ENCODE results near the gene CHPF.

The CHPF gene

DNA sequence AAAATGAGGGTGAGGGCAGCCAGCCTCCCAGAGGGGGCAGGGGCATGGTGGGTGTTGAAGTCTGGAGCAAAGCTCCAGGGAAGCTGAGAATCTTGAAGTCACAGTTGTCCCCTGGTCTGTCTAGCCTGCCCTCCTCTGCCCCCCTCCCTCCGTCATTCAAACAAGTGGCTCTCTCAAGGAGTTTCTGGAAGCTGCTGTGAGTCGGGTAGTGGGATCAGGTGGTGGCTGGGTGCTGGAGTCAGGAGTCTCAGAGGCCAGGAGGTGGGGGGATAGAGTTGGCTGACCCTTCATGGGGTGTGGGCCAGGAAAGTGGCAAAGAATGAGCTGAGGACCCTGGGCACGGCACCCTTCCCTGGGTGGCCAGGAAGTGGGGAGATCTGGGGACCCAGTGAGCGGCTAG is 29.8 kb downstream of the CHPF start:
- DNase-seq (ENCODE audit: low read depth) = no peak

DNA sequence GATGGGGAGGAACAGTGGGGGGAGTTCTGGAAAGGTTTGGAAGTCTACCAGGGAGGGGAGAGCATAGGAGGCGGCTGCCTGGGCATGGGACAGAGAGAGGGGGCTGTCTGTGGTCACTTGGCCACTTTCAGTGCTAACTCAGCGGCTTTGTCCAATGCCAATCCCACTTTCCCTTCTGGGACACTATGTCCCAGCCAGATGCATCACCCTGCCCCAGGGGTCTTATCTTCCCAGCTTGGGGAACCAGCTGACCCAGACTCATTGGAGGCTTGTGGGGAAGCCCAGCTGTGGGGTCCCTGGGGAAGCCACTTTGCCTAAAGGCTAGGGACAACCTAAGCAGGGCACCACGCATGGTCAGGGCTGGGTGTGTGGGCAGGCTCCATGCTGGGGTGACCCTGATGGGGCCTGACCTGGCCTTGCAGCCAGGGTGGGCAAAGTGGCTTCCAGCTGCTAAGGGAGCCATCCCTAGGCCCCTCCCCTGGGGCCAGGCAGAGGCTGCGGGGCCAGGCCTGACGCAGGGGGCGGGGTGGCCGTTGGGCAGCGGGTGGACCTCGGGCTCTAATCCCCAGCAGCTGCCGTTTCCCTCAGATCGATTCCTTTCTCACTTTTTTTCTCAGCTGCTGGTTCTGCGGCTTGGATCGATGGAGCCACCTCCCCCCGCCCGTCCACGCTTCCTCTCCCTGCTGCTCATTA is 30.9 kb downstream of the CHPF start:
- no peak for DNase-seq (ENCODE audit: low read depth)

DNA sequence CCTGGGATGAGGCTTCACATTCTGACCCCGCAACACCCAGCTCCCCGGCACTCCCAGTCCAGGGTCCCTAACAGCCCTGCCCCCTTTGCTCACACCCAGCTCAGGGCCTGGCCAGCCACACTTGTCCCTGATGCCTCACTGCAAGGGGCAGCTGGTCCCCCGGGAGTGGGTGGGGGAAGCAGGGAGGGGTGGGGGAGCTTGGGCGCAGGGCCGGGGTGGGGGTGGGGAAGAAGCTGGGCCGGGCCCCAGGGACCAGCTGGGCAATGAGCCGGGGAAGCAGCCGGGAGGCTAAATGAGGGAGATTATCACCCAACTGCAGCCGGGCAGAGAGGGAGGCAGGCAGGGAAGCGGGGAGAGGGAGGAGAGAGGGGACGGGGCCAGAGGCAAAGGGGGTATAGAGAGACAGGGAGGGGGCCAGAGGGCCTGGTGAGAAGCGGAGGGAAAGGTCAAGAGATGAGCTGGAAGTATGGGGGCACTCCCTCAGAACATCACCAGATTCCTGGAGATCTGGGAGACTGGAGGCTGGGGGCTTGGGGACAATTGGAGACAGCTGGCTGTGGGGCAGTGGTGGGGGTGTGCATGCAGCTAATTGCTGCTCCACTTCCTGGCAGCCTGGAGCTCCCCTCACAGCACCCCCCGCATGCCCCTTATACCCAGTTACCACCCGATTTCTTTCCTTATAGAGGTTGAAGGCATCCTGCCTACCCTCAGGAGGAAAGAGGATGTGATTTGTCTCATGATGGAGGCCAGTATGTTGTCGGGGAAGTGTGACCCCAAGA is 31.9 kb downstream of the CHPF start:
- DNase-seq (ENCODE audit: low read depth) = no peak

DNA sequence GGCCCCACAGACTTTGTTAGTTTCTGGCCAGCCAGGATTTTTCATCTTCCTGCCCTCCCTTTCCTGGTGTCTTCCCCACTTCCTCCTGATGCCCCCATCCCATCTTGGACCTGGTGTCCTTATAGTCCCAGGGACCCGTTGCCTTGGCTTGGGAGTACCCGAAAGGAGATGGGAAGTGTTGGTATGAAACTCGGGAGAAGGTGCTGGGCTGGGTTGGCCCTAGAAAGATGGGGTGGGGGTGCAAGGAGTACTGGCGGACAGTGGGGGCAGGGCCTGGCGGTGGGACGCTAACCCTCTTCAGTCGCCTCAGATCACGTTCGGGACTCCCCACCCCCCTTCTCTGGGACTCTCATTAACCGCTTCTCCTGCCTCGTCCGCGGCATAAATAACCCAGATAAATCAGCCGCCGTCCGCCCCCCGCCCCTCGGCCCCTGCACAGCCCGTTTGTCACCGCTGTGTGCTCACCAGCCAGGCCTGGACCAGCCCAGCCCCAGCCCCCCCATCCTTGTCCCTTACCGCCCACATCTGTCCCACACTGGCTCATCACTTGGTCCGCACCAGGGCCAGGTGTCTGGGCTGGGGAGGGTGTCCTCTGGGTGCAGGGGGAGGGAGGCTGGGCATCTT is 33.0 kb downstream of the CHPF start:
- no peak for DNase-seq (ENCODE audit: low read depth)

DNA sequence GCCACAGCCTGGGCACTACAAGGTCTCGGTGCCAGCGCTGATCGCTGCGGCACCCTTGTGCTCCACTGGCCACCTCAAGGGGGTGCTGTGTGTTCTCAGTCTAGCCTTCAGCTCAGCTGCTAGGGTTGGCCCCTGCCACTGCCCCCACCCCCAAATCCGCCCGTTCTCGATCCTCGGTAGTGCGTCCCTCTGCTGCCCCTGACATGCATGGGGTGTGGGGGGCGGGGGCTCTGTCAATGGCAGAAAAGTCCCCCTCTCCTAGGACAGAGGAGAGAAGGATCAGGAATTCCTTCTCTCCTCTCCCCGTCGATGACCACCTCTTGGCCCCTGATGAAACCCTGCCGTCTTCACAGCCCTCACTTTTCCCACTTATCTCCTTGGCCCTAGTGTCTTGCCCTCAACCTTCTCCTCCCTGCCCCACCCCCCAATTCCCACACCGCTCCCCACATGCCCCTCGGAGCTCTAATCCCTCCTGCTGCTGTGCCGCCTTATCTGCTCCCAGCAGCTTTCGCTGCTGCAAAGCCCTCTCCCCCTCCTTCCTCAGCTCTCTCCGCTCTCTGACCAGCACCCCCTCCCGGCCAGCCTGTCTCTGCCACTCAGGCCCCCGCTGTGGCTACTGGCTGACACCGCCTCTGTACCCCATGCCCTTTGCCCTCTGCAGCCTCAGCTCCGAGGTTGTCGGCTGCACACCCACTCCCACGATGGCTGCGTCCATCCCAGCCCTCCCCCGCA is 33.7 kb downstream of the CHPF start:
- DNase-seq (ENCODE audit: low read depth) = peak; percentile 33

DNA sequence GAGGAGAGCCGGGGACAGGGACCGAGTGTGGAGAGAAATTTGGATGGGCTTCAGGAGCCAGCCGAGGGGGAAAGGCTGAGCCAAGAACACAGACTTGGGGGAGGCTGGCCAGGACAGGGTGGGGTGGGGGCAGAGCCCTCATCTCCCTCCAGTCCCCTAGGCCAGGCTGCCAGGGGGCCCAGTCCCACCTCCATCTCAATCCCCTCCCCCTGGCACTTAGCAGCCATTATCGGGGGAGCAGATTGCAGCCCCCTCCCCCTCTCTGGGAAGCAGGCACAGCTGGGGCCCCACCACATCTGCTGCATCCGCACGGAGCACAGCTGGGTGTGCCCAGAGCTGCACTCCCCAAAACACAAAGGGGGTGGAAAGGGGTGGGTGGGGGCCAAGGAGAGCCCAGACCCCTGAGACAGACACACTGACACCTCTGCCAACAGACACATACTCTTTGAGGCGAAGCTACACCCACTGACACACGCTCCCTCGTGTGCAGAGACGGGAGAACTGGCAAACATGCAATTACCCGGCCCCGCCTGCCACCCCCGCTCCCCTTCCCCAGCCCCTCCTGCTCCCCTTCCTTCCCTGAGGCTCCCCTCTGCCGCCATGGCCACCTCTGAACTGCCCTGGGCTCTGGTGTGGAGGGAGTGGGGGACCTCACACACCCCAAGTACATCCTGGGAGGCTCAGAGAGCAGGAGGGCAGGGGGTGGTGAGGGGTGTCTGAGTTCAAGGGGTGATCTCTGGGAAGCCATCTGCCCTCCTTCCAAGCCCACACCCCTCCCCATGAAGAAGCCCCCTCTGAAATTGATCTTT is 34.4 kb downstream of the CHPF start:
- no peak for DNase-seq (ENCODE audit: low read depth)

DNA sequence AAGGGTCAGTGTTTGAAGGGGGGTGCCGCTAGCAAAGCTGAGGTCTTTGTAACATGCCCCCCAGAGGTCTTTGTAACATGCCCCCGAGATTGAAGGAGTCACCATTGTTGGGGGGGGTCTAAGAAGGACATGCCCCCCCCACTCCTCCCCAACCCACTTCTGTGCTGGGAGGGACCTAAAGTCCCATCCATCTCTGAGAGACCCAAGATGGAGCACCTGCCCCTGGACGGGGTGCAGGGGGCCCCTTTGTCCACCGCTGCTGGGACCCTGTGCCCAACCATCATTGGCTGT is 35.2 kb downstream of the CHPF start:
- no peak for DNase-seq (ENCODE audit: low read depth)

DNA sequence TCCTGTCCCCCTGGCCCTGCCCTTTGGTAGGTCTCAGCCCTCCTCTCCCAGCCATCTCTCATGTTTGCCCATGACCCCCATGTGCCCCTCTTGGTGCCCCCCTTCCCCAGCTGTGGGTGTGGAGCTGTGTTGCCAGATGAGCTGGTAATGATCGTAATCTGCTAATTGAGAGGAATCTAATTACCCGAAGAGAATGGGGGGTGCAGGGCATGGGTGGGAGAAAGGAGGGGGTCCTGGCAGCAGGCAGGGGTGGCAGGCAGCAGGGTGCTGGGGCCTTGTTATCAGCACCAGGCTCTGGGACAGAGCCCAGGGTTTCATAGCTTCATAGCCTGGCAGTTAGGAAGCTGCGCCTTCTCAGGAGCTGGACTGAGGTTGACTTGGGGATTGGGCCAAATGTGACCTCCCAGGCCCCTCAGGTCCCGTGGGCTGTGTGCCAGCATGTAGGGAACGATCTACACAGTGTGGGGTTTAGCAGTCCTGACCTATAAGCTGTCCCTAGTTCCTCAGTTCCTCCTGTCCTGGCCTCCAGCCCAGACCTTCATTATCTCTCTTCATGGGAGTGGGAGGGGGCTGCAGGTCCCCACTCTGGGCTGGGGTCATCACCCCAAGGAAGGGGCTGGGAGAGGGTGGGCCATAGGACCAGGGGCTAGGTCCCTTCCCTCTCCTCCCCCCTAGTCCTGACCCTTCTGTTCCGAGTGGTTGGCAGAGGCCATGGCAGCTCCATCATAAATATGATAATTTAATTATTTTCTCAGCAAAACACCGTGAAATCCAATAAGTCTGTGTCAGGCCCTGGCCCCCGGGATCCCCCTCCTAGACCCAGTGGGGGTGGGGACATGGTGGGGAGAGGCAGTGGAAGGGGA is 35.8 kb downstream of the CHPF start:
- DNase-seq (ENCODE audit: low read depth) = no peak

DNA sequence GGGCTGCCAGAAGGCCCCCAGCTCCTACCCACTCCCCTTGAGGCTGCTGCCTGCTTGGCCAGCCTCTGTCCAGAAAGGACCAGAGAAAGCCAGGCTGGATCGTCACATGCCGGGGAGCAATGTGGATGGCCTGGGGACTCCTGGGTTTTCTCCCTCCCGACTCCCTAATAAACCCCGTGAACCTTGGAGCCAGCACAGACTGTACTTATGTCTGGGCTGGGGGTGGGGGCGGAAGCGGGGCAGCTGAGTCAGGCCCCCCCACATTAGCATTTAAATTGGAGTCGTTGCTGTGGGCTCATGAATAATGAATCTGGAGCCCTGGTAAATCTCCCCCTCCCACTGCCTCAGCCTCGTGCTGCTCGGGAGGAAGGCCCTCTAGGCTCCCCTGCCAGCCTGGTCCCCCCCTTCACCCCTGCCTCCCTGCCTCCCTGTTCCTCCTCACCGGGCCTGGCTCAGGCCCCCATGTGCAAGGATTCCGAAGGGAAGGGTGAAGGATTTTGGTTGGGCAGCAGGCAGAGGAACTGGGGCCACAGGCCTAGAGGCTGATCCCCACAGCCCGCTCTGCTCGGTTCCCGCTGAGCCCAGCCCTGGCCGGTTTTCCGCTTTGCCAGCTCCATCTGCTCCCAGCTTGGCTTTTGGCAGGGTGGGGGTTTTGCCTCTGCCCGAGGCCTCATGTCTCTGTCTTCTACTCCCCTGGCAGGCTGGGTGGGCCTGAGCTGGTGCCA is 36.6 kb downstream of the CHPF start:
- DNase-seq (ENCODE audit: low read depth) = no peak

DNA sequence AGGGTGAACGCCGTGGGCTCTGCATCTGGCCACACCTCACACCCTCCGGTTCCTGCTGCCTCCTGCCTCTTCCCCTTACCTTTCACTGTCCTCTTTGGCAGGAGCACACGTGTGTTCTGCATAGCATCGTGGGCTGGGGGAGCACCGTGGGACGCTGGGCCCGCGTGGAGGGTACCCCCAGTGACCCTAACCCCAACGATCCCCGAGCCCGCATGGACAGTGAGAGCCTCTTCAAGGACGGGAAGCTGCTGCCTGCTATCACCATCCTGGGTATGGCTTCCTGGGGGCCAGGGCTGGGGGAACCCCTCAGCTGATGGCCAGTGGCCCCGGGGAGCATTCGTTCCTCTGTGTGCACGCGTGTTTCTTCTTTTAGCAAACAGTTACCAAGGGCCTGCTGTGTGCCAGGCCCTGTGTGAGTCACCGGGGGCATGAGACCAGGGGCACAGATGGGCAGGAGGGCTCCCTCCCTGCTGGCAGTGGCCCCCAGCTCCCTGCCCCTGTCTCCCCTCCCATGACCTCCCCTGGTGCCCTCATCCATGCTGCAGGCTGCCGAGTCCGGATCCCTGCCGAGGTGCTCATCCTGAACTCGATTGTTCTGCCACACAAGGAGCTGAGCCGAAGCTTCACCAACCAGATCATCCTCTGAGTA is 37.3 kb downstream of the CHPF start:
- DNase-seq (ENCODE audit: low read depth) = no peak

DNA sequence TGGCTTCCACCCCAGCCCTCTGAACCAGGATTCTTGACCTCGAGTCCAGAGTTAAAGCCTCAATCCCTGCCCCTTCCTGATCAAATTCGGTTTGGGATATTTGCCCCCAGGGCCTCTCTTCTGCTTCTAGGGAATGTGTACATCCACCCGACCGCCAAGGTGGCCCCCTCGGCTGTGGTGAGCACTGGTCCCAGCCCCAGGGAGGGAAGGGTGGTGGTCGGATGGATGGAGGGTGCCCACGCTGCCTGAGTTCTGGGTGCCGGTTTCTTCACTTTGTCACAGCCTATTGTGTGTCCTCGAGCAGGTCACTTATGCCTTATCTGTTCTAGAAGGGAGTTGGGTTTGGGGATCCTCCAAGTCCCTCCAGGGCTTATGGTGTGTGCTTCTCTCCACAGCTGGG is 38.0 kb downstream of the CHPF start:
- DNase-seq (ENCODE audit: low read depth) = no peak

DNA sequence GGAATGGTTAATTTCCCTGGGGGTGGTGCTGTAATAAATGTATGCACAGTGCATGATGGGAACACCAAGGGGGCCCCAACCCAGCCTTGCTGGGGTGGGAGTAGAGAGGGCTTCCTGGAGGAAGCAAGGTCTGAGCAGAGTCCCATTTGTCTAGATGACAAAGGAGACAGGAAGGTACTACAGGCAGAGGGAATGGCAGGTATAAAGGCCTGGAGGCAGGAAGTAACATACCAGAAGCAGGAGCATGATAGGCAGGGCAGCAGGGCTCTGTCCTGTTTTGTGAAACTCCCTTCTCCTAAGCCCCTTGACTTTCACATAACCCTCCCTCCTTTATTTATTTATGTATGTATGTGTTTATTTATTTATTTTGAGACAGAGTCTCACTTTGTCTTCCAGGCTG is 41.0 kb downstream of the CHPF start:
- DNase-seq (ENCODE audit: low read depth) = no peak

DNA sequence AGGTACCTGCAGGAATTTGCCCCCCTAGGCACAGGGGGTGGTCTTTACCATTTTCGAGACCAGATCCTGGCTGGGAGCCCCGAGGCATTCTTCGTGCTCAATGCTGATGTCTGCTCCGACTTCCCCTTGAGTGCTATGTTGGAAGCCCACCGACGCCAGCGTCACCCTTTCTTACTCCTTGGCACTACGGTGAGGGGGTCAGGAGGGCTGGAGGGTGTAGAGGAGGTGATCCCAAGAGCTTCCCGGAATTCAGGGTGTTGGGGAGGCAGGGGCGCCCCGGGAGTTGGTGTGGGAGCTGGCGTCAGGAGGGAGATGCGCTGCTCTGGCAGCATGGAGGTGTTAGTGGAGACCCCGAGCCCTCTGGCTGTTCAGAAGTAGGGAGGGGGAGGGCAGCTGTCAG is 41.8 kb downstream of the CHPF start:
- no peak for DNase-seq (ENCODE audit: low read depth)

DNA sequence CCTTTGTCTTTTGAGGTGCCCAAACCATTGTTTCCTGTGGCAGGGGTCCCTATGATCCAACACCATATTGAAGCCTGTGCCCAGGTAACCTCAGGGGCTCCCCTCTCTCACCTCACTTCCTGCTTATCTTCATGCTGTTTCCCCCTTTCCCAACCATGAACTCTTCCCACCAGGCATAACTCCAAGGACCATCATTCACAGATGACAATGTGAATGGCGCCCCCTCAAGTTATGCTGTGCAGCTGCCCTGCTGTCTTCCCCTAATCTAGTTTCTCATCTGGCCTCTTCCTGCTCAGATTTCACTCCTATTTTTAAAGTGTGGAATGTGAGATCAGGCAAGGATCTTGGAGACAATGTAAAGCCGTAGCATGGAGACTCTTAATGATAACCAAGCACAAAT is 43.5 kb downstream of the CHPF start:
- no peak for DNase-seq (ENCODE audit: low read depth)

DNA sequence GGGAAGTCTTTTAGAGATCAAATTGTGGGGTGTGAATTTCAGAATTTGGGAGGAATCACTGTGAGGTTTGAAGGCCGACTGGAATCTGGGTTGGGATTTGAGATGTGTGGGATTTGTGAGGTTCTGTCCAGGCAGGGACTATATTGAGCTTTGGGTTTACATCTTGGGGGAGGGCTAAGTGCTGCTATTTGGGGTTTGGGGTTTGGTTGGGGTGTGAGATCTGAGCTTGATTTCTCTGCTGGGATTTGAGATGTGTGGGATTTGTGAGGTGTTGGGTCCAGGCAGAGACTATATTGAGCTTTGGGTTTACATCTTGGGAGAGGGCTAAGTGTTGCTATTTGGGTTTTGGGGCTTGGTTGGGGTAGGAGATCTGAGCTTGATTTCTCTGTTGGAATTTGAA is 44.1 kb downstream of the CHPF start:
- DNase-seq (ENCODE audit: low read depth) = no peak

DNA sequence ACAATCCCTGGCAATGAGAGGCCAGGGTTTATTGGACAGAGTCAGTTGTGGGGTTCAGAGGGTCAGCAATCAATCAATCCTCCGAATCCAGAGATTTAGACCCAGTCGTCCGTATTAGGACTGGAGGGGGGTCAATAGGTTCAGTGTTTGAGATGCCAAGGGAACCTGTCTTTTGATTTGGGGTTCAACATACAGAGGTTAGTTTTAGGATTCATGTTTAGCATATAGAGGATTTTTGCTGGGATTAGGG is 44.6 kb downstream of the CHPF start:
- DNase-seq (ENCODE audit: low read depth) = no peak

DNA sequence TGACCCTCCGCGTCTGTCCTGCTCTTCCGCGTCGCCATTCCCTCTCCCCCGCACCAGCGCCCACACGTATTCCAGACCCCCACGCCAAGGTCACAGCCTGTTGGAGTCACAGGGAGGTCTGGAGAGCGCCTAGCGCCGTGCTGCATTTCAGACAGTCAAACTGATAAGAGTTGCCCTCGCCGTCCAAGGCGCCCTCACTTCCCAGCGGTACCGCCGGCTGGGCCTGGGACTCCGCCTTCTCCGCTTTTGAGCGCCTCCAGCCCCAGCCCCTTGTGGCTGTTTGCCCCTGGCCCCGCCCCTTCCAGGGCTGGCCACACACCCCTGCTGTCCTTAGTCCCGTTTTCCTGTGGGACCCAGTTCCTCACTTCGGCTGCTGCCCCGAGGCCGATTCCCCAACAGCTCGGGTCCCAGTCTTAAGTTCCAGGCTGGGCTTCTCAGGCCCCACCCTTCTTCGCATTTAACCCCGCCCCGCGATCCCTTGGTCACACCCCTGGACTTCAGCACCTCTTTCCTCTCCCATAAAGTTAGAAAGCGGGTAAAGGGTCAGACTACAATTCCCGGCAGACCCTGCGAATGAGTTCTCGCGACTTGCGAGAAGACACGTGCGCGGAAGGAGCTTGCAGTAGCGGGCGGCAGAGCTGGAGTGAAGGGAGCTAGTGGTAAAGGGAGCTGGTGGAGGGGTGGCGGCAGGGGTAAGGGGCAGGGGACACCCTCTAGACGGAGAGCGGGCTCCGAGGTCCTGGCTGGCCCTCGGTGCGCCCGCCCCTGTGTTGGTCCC is 45.1 kb downstream of the CHPF start, which contains the start of gene GMPPA:
TSS of gene GMPPA (plus strand) at position 612 of the 778 bp plus-strand sequence. CDS start 1,085 bp downstream, outside the sequence.
- peak; percentile 97 for DNase-seq (ENCODE audit: low read depth)

DNA sequence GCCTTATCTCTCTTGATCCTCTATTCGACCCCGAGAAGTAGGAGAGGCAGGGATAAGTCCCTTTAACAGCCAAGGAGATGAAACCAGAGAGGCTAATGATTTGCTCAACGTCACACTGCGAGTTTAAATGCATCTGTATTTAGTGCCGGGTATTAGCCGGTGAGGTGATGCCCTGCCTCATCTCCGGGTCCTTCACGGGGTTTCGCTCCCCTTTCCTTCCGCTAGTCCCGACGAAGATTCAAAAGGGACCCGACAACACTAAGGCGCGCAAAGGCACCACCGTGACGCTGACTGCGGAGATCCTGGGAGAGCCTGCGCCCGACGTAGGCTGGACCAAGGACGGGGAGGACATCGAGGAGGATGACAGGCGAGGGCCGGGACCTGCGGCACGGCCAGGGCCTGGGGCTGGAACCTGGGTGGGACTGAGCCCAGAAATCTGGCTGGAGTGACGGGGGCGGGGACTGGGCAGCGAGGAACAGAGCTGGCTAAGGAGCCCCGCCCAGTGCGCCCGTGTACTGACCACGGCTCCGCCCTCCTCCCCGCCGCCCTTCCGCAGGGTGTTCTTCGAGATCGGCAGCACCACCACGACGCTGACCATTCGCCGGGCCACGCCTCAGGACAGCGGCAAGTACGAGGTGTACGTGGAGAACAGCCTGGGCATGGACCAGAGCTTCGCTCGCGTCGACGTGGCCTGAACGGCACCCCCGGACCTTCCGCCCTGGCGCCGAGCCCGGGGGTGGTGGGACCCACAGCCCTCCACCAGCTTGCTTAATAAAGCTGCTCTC is 45.9 kb downstream of the CHPF start:
- DNase-seq (ENCODE audit: low read depth) = peak; percentile 60
